MCF 10A (cell line): ENCODE data around the gene ABL2. TPM values are rescaled to one million over a fixed set of nuclear protein-coding genes. Genes with fewer than 3 reads are reported as not detected.

Source experiments
- BruUV-seq: library from RNA; stranded (reverse); fragments of 400-500 nt; replicated peaks from 2 replicates; lab custom pipeline; 2021; lab: Mats Ljungman, UMichigan
- CTCF ChIA-PET: fragments of 300-600 bp; sonication (Branson Sonifier 250); formaldehyde crosslinking; extraction: SDS; loops from one replicate; lab custom pipeline; 2021; ENCODE audit warnings: antibody characterized with exemption, inconsistent platforms; lab: Yijun Ruan, JAX
- POLR2A ChIA-PET: fragments of 300-600, 350-650 bp; sonication (Branson Sonifier 250); formaldehyde crosslinking; extraction: SDS; loops from one replicate; lab custom pipeline; 2020; ENCODE audit warnings: antibody characterized with exemption, inconsistent platforms; lab: Yijun Ruan, JAX
- DNase-seq: peaks from one replicate; pipeline ENCODE4 v3.0.0-alpha.2; 2018; ENCODE audit not compliant: unreplicated experiment
- H3K27ac Mint-ChIP-seq: one replicate; pipeline ENCODE4 v1.8.0; 2022; ENCODE audit warnings: mild to moderate bottlenecking, low read depth, mixed read lengths; ENCODE audit not compliant: unreplicated experiment
- H3K27me3 Mint-ChIP-seq: one replicate; pipeline ENCODE4 v1.8.0; 2022; ENCODE audit warnings: mixed read lengths; ENCODE audit not compliant: insufficient read depth, unreplicated experiment
- H3K36me3 Mint-ChIP-seq: one replicate; pipeline ENCODE4 v1.8.0; 2022; ENCODE audit warnings: mild to moderate bottlenecking, moderate library complexity, mixed read lengths; ENCODE audit not compliant: insufficient read depth, unreplicated experiment
- H3K4me1 Mint-ChIP-seq: one replicate; pipeline ENCODE4 v1.8.0; 2022; ENCODE audit warnings: mixed read lengths; ENCODE audit not compliant: insufficient read depth, unreplicated experiment
- H3K4me3 Mint-ChIP-seq: one replicate; pipeline ENCODE4 v1.8.0; 2022; ENCODE audit warnings: mild to moderate bottlenecking, moderate library complexity, mixed read lengths; ENCODE audit not compliant: unreplicated experiment
- H3K9me3 Mint-ChIP-seq: one replicate; pipeline ENCODE4 v1.8.0; 2022; ENCODE audit warnings: mixed read lengths; ENCODE audit not compliant: unreplicated experiment
- CTCF ChIP-seq: fragments of 200-600 bp; IDR thresholded peaks from one replicate; pipeline ENCODE4 v1.8.0; 2022; ENCODE audit warnings: antibody characterized with exemption, mild to moderate bottlenecking; ENCODE audit not compliant: unreplicated experiment
- intact Hi-C: fragments of 100-400 bp; cut with micrococcal nuclease; formaldehyde crosslinking; loops from 2 replicates; pipeline ENCODE4 v1.14.1; 2022
- total RNA-seq: library from RNA; stranded (reverse); gene quantifications from 2 replicates; pipeline ENCODE4 v1.2.3, GENCODE V29; 2022

The ABL2 gene
- total RNA-seq, 1 experiment from 2014 or later: 109 TPM

DNA sequence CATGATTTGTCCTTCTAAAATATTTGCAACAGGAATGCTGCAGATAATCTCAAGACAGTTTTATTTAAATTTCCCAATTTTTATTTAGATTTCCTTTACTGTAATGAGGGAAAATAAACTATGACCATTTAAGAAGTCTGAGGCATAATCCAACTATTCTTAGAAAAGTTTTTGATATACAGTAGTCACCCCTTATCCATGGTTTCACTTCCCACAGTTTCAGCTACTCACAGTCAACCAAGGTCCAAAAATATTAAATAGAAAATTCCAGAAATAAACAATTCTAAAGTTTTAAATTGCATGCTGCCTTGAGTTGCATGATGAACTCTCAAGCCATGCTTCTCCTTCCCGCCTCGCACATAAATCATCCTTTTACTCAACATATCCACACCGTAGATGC lies 114.3 kb downstream of the ABL2 start:
- intact Hi-C loops: no loop called here
- Mint-ChIP-seq H3K36me3 (peaks cover 100% of the 10 kb centered on the region), H3K4me3 (no peak overlapping the region), H3K9me3 (no peaks in the 10 kb centered on the region), H3K4me1 (no peaks in the 10 kb centered on the region), H3K27me3 (no peaks in the 10 kb centered on the region), H3K27ac (no peak overlapping the region)
- TF ChIP-seq CTCF: no peak
- no TSS peak for BruUV-seq
- ChIA-PET CTCF (interaction anchor here (0.6 to 3.6 kb wide), 4 partner anchors 79 to 581 kb away, joined by 3 to 23 read pairs (median 3); no protein-coding TSS in a partner anchor), POLR2A (interaction anchor here (0.8 to 1.6 kb wide), 3 partner anchors 11 to 194 kb away, joined by 3 to 5 read pairs (median 4); no protein-coding TSS in a partner anchor)
- DNase-seq: no peak

- Mint-ChIP-seq H3K9me3 (no peaks in the 10 kb centered on the region), H3K4me1 (no peaks in the 10 kb centered on the region), H3K36me3 (peaks cover 95% of the 10 kb centered on the region), H3K27ac (no peak overlapping the region), H3K4me3 (no peak overlapping the region), H3K27me3 (no peaks in the 10 kb centered on the region)
- intact Hi-C loops: loop anchor here (5.0 kb wide), 1 partner anchor 84 kb away; no protein-coding TSS in a partner anchor
- no TSS peak for BruUV-seq
- POLR2A ChIA-PET: interaction anchor here (1.0 kb wide), 2 partner anchors 67 to 74 kb away, joined by 3 to 4 read pairs; no protein-coding TSS in a partner anchor
- CTCF ChIA-PET: interaction anchor here (0.8 to 5.4 kb wide), 6 partner anchors 11 to 67 kb away, joined by 3 to 90 read pairs (median 4); no protein-coding TSS in a partner anchor
- DNase-seq: no peak
- no peak for TF ChIP-seq CTCF
Observed at GRCh38 chr1:179108644-179109043, 120.8 kb downstream of the ABL2 start.

DNA sequence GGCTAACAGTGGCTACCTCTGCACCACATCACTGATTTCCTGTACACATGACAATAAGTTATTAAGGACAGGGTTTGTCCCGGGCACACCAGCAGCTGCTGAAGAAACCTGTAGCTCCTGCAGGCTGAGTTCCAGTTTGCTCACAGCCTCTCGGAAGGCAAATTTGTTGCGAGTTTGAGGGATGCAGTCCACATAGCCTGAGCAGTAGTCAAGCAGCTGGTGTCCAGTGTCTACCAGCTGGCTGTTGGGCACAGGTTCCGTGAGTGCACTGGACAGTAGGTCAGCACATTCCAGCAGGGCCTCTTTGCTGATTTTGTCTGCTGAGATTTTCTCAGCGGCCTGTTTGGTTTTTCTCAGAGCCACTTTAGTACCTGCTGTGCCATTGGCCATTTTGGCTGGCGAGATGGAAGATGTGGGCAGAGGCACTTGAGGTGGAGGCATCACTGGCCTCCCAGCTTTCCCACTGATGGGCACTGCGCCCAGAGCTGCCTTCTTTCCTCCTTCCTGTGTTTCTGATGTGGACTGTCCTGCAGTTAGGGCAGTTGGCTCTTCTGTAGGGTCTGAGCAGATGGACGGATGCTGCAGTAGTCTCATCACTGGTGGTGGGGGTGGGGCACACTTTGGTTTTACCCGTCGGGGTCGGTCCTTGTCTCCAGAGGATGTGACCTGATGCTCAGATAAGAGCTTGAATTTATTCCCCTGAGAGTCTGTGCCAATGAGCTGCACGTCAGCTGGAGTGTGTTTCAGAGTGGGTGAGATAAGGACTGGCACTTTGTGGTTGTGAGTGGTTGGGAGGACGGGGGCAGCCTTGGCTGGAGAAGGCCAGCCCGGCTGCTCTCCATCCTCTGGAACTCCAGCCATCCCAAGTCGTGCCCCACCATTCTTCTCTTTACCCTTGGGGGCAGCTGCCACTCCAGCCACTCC lies 121.5 kb downstream of the ABL2 start:
- no peak for TF ChIP-seq CTCF
- Mint-ChIP-seq H3K4me1 (no peaks in the 10 kb centered on the region), H3K36me3 (peaks cover 92% of the 10 kb centered on the region), H3K4me3 (no peak overlapping the region), H3K9me3 (no peaks in the 10 kb centered on the region), H3K27ac (no peak overlapping the region), H3K27me3 (no peaks in the 10 kb centered on the region)
- ChIA-PET CTCF (interaction anchor here (0.6 to 5.4 kb wide), 9 partner anchors 11 to 1737 kb away, joined by 3 to 90 read pairs (median 3); no protein-coding TSS in a partner anchor), POLR2A (interaction anchor here (1.0 kb wide), 2 partner anchors 68 to 74 kb away, joined by 3 to 4 read pairs; no protein-coding TSS in a partner anchor)
- DNase-seq: no peak
- intact Hi-C loops: loop anchor here (5.0 kb wide), 1 partner anchor 84 kb away; no protein-coding TSS in a partner anchor
- no TSS peak for BruUV-seq

DNA sequence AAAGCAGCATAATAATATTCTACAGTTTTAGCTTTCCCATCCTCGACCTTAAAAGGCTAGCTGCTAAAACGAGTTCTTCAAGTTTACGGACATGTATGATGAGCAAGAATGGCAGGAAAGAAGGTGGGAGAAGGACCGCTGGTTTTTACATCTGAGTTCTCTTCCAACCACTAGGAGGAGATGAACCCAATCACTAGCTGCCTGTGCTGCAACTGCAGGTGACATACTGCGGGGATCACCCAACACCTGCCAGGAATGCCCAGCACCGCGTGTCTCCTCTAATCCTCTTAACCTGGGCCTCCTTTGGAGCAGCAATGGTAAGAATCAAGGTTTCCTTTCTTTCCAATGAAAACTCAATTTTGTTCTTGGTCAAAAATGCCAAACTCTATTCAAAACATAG lies 124.1 kb downstream of the ABL2 start:
- DNase-seq: peak; percentile 27
- CTCF ChIA-PET: interaction anchor here (0.5 to 5.4 kb wide), 27 partner anchors 8 to 601 kb away, joined by 3 to 90 read pairs (median 4); partner anchors contain the start of gene AXDND1
- BruUV-seq: no TSS peak
- H3K27ac Mint-ChIP-seq: no peak overlapping the region
- no peaks in the 10 kb centered on the region for H3K27me3 Mint-ChIP-seq
- POLR2A ChIA-PET: interaction anchor here (0.9 to 1.1 kb wide), 5 partner anchors 11 to 70 kb away, joined by 3 to 6 read pairs (median 5); no protein-coding TSS in a partner anchor
- H3K4me3 Mint-ChIP-seq: no peak overlapping the region
- peaks cover 87% of the 10 kb centered on the region for H3K36me3 Mint-ChIP-seq
- peak; percentile 43 for TF ChIP-seq CTCF
- H3K9me3 Mint-ChIP-seq: no peaks in the 10 kb centered on the region
- intact Hi-C loops: loop anchor here (5.0 kb wide), 1 partner anchor 87 kb away; no protein-coding TSS in a partner anchor
- H3K4me1 Mint-ChIP-seq: no peaks in the 10 kb centered on the region
